Astrocyte of the hippocampus (primary cell): ENCODE measurements around the gene NSMF.

ENCODE experiments used
- DNase-seq: peaks from one replicate; pipeline ENCODE4 v3.0.0; 2011; ENCODE audit warnings: low read depth, low spot score

NSMF gene

GRCh38 chr9:137447722-137448601 is 11.2 kb downstream of the NSMF start:
- no peak for DNase-seq

- no peak for DNase-seq
Observed at GRCh38 chr9:137446851-137447471, 12.2 kb downstream of the NSMF start.

DNA sequence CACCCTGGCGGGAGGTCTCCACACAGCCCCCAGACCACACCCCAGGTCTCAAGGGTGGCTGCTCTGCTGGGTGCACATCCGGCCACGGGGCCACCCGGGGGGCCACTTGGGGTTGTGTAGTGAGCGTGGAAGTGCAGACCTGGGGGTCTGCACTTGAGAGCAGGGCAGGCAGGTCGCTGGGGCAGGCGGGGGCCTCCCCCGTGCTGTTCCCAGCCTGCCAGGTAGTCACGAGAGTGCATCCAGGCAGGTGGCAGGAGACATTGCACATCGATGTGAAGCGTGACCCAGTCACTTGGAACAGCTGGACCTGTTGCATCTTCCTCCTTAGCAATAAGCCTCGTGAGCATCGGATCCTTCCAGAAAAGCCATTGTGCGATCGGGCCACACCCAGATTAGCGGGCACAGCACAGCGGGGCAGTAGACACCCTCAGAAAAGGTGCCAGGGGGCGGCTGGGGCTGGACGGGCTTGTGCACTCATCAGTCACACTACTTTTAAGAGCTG is 13.2 kb downstream of the NSMF start:
- DNase-seq, result no peak

GRCh38 chr9:137445275-137445807 is 13.8 kb downstream of the NSMF start:
- peak; percentile 86 for DNase-seq

DNA sequence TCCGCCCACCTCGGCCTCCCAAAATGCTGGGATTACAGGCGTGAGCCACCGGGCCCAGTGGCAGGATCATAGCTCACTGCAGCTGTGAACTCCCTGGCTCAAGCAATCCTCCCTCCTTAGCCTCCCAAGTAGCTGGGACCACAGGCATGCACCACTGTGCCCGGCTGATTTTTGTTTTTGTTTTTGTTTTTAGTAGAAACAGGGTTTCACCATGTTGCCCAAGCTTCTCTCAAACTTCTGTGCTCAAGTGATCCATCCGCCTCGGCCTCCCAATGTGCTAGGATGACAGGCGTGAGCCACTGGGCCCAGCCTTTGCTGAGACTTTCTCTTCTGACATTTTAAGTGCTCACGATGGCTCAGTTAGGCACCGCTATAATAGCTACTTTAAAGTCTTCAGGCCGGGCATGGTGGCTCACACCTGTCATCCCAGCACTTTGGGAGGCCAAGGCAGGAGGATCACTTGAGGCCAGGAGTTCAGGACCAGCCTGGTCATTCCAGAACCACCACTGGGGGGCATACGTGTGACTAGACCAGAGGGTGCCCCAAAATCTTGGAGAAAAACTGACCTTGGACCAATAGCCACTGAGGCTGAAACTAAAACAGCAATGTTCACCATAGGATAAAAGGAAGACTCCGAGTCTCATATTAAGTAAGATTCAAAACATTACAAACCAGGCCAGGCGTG is 14.9 kb downstream of the NSMF start:
- no peak for DNase-seq

GRCh38 chr9:137441935-137442321 is 17.2 kb downstream of the NSMF start:
- DNase-seq, result no peak

GRCh38 chr9:137441289-137441934 is 17.7 kb downstream of the NSMF start, which contains the start of gene ENTPD8:
ENTPD8 (minus strand) TSS chr9:137441357; CDS start chr9:137438285, 3,072 bp downstream.
- DNase-seq, result peak; percentile 40

DNA sequence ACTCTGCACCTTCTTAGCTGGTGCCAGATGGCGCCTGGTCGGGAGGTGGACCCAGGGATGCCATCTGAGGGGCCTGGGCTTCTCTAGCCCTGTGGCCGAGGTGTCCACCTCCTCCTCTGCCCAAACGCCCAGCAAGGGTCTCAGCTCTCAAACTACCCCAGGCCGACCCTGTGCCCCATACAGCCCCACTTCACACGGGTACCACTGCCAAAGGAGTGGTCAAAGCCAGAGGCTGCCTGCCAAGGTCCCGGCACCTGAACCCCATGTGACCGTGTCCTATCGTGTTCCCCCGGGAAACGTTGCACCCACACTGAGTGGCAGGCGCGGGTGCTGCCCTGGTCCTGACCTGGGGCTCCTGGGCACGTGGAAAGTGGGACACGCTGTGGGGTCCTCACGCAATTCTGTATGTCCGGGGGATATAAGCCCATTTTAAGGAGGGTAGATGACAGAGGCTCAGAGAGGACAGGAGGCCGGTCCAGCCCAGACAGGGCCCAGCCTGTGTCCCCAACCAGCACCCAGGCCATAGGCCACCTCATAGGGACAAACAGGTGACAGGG is 19.9 kb downstream of the NSMF start:
- no peak for DNase-seq

DNA sequence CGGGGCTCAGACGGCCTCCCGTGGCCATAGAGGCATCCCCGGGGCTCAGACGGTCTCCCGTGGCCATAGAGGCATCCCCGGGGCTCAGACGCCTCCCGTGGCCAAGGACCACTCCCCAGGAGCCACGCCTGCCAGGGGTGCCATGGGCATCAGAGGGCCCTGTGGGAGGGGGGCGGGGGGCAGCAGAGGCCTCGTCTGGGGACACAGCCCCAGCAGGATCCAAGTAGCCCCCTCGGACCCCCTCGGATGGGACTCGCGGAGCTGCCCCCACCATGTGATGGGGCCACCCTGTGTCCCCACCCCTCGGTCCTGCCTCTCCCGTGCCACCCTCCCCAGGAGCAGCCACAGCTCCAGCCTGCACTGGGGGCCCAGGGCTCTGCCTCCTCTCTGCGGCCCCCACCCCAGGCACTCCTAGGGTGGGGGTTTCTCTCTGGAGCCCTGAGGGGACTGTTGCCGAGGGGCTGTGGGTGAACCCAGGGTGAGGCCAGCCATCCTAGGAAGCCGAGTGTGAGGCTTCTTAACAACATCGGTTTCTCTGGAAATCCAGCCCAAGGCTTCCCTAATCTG is 20.5 kb downstream of the NSMF start:
- no peak for DNase-seq

DNA sequence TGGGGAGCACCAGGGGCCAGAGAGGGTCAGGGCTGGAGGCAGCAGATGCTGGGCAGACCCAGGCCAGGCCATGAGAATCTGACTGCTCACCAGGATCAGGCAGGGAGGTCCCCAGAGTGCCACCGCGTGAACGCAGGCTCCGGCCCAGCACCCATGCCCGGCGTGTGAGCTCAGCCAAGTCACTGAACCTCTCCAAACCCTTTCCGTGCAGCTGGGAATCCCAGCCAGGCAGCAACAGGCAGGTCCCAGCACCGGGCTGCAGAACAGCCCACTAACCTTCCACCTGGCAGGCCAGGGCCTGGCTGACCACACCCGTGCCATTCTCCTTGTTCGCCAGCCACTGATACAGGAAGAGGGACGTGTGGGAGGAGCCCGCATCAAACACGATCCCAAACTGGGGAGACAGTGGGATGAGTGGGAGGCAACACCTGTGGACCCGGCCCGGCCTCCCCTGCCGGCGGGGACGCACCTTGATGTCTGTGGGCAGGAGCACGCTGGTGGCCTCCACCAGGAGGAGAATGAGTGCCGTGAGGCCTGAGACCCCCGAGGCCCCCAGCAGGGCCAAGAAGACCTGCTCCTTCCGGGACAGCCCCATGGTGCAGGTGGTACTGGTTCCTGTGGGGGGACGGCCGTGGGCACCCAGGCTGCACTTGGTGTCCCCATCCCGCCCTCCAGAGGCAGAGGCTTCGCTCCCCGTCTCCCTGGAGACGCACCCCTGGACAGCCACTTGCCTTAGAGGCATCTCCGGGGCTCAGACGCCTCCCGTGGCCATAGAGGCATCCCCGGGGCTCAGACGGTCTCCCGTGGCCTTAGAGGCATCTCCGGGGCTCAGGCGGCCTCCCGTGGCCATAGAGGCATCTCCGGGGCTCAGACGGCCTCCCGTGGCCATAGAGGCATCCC is 21.2 kb downstream of the NSMF start:
- DNase-seq, result no peak

DNA sequence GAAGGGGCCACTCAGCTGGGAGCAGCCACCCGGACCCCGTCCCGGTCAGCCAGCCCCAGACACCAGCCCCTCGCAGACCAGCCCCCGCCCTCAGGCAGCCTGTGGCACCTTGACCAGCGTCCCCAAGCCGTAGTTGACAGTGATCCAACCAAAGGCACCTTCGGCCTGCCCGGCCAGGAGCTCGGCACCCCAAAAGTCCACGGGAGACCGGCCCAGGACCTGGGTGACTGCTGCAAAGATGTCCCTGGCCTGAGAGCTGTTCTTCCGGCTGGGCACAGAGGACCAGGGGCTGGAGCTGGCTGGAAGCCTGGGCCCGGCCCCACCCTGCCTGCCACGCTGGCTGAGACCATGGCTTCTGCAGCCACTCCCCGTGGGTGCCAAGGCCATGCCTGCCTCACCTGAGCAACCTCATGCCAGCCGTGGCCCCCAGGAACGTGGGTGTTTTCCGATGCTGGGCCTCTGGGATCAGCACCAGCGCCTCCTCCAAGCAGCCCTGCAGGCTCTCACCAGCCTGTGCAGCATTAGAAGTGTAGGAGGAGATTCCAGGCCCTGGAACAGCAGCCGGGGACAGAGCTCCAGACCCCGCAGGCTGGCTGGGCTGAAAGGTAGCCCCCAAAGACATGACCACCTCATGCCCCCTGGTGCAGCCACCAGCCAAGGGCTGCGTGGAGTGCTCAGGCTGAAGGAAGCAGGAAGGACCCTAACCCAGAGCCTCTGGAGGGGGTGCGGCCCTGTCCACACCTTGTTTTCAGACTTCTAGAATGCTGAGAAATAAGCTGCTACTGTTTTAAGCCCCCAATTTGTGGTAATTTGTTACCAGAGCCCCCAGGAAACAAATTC is 22.2 kb downstream of the NSMF start:
- DNase-seq, result no peak

DNA sequence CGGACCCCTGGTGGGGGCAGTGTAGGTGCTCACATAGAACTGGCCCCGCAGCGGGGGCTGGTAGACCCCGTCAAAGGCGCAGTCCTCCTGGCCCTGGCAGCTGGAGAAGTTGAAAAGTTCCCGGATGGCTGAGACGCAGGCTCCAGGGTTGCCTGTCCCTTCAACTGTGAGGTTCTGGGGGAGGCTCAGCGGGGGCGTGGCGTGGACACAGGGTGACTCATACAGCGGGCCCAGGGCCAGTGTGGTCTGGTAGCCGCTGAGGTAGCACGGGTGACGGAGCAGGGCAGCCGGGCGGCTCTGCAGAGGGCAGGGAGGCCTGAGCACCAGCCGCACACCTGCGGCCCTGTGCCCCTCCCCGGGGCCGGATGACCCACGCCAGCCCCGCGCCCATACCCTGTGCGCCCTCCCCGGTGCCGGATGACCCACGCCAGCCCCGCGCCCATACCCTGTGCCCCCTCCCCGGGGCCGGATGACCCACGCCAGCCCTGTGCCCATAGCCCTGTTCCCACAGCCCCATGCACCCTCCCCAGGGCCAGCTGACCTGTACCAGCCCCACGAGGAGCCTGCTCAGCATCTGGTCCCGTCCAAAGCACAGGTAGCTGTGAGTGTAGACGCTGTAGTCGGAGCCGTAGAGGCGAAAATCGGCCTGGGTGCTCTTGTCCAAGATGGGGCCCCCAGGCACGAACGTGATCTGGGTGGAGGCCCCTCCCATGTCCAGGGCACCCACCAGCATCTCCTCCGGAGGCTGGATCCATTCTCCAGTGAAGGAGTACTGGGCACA is 23.0 kb downstream of the NSMF start:
- peak; percentile 96 for DNase-seq

- no peak for DNase-seq
Observed at GRCh38 chr9:137435381-137435891, 23.7 kb downstream of the NSMF start.

DNA sequence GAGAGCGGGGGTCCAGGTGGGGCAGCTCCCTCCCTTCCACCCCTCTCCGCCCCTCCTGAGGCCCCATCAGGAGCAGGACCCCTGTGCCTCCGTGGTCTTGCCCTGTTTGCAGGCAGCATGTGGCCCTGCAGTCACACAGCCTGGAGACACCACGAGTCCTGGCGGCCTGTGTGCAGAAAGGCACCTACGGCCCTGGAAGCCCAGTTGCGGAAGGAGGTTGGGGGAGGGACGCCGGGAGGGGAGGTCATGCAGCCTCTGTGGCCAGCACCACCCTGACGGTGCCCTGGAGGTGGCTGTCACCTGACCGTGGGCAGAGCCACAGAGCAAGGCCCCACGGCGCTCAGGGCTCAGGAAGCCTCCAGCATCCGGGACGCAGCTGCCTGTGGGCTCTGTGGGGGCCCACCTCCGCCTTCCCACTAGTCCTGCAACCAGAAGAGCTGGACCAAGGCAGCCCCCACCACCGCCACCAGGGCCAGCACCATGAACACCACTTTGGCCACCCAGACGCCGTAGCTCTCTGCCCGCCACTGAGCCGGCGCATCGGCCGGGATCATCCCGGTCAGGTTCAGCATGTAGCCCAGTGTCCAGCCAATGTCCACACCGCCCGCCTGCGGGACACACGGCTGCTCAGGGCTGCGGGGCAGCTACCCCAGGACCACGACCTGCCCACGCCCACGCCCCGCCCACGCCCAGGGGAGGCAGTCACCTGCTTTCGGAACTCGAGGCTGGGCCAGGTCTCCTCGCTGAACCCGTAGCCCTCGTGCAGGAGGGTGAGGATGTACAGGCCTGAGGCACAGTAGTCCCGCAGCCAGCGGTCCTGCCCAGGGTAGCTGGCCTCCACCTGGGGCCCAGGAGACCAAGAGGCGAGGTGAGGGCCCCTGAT is 24.4 kb downstream of the NSMF start:
- DNase-seq, result no peak

GRCh38 chr9:137433916-137434431 is 25.2 kb downstream of the NSMF start:
- no peak for DNase-seq

DNA sequence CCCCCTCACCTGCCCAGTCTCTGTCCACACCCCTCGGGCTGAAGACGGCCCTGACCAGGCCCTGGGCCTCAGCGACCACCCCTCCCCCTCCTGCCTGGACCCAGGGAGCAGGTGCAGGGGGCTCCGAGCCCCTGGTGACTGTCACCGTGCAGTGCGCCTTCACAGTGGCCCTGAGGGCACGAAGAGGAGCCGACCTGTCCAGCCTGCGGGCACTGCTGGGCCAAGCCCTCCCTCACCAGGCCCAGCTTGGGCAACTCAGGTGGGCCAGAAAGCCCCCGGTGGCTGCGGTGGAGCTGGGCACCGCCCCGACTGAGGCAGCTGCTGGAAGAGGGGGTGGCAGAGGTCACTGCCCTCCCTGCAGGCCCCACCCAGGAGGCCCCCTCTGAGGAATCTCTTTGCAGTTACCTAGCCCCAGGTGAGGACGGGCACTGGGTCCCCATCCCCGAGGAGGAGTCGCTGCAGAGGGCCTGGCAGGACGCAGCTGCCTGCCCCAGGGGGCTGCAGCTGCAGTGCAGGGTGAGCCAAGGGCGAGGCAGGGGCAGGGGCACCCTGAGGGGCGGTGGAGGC is 25.7 kb downstream of the NSMF start:
- DNase-seq, result no peak
